Measurements from ENCODE around the gene CRELD1.
"Not testable (repeated sequence)": the region's sequence is repeated elsewhere in the genome, so short reads cannot be mapped to it uniquely, and the experiment has no call there.

CRELD1 gene

DNA sequence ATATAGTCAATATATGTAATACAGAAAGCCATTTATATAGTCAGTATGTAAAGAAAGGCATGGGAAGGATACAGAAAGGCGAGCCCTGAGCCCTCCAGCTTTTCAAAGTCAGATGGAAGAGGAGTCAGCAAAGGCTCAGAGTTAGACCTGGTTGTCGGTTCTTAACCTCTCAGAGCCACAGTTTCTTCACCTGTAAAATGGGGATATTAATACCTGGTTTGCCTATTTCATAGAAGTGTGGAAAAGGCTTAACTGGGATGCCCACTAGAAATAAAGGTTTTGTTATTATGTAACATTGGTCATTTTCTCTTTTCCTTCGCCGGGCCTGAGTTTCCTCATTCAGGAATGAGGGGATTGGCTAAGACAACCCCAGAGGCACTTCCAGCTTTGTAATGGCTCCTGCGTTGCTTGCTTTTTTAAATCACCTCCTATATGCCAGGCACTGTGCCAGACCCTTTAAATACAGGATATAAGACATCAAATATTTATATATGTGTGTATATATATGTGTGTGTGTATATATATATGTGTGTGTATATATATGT, 2.4 kb downstream of the CRELD1 start:
- DNase-seq (ENCODE audit: low read depth): no peak

DNA sequence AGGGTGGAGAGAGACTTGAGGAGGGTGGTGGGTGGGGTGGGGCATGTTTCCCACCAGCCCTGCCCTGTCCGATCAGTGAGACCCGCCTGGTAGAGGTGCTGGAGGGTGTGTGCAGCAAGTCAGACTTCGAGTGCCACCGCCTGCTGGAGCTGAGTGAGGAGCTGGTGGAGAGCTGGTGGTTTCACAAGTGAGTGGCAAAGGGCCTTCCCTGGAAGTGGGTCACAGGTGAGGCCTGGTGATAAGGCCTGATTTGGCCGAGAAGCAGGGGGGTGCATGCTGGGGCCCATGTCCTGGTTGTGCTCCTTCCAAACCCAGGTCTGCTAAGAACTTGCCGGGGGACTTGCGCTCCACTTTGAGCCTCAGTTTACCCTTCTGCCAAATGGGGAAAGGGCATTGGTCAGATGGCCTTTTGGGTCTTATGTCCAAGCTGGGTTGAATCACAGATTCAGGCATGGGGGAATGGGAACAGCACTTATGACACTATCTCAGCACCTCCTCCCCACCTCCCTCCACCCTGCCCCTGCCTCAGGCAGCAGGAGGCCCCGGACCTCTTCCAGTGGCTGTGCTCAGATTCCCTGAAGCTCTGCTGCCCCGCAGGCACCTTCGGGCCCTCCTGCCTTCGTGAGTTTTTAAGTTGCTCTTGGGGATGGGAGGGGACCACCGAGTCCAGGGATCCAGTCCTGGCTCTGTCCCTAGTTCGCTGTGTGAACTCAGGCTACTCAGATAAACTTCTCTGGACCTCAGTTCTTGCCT, 4.0 kb downstream of the CRELD1 start:
- no peak for DNase-seq (ENCODE audit: low read depth)

DNA sequence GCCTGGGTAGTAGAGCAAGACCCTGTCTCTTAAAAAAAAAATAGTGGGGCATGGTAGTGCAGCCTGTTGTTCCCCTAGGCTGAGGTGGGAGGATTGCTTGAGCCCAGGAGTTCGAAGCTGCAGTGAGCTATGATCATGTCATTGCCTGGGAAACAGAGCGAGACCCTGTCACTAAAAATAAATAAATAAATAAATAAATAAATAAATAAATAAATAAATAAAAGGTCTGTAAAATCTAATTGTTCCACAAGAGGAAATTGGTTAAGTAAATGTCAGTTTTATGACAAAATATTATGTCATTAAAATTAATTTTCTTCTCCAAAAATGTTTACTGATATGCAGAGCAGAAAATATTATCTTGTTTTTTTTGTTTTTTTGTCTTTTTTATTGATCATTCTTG, 5.3 kb downstream of the CRELD1 start:
- no peak for DNase-seq (ENCODE audit: low read depth)

DNA sequence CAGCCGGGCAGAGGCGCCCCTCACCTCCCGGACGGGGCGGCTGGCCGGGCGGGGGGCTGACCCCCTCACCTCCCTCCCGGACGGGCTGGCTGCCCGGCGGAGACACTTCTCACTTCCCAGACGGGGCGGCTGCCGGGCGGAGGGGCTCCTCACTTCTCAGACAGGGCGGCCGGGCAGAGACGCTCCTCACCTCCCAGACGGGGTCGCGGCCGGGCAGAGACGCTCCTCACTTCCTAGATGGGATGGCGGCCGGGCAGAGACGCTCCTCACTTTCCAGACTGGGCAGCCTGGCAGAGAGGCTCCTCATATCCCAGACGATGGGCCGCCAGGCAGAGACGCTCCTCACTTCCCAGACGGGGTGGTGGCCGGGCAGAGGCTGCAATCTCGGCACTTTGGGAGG, 6.3 kb downstream of the CRELD1 start:
- DNase-seq (ENCODE audit: low read depth): not testable (repeated sequence)

DNA sequence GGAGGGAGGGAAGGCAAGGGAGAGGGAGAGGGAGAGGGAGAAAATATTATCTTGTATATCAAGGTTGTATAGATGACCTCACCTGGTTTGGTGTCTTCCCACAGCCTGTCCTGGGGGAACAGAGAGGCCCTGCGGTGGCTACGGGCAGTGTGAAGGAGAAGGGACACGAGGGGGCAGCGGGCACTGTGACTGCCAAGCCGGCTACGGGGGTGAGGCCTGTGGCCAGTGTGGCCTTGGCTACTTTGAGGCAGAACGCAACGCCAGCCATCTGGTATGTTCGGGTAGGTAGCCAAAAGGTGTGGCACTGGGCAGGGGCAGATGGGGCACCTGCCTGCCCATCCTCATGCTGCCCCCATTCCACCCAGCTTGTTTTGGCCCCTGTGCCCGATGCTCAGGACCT, 7.1 kb downstream of the CRELD1 start:
- DNase-seq (ENCODE audit: low read depth): no peak

DNA sequence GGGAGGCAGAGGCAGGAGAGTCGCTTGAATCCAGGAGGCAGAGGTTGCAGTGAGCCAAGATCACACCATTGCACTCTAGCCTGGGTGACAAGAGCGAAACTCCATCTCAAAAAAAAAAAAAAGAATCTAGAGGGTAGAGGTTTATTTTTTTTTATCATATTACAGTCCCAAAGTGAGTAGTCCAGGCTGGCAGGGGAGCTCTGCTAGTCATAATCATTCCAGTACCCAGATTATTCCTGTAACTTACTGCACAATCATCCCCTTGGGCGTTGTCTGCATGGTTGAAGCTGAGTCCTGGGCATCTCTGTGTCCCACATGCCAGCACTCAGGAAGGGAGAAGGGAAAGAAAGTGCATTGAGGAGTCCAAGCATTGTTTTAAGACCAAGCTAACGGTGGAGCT, 8.5 kb downstream of the CRELD1 start:
- DNase-seq (ENCODE audit: low read depth): no peak

DNA sequence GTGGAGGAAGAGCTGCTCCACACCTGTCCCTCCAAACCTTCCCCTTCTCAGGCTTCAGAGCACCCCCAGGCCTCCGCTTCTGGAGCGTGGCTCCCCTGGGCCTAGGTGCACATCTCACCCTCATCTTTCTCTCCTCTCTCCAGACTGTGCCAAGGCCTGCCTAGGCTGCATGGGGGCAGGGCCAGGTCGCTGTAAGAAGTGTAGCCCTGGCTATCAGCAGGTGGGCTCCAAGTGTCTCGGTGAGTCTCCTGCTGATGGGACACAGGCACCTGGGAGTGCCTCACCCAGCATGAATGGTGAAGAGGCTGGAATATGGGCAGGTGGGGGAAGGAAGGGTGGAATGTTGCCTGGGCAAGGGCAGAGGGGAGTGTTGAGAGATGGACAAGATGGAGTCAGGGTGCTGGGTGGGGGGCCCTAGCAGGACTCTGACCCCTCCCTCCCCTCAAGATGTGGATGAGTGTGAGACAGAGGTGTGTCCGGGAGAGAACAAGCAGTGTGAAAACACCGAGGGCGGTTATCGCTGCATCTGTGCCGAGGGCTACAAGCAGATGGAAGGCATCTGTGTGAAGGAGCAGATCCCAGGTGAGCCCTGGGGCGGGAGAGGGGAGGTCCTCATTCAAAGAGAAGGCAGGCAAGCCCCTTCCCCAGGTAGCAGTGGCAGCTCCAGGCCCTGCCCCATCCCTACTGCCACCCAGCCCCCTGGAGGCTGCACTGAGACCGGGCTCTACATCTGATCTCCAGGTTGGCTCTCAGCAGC, 9.5 kb downstream of the CRELD1 start:
- DNase-seq (ENCODE audit: low read depth): no peak

DNA sequence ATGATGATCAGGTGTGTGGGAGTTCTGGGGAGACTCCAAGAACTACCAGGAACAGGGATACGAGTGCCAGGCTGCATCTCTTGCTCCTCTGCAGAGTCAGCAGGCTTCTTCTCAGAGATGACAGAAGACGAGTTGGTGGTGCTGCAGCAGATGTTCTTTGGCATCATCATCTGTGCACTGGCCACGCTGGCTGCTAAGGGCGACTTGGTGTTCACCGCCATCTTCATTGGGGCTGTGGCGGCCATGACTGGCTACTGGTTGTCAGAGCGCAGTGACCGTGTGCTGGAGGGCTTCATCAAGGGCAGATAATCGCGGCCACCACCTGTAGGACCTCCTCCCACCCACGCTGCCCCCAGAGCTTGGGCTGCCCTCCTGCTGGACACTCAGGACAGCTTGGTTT, 10.6 kb downstream of the CRELD1 start:
- DNase-seq (ENCODE audit: low read depth): no peak

DNA sequence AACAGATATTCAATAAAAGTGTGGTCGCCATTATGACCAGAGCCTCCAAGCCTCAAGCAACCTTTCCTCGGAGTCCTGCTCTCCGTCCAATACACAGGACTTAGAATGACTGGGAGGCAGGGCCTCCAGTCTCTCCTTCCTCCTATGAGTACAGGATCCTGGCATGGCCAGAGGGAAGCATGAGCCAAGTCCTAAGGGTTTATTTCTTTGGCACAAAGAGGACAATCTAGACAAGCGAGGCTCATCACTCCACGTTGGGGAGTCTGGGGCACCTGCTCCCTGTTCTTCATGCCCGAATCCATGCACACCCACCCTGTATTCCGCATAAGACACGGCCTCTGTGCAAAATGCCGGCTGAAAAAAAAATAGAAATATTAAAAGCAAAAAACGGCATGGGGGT, 11.7 kb downstream of the CRELD1 start:
- DNase-seq (ENCODE audit: low read depth): no peak

DNA sequence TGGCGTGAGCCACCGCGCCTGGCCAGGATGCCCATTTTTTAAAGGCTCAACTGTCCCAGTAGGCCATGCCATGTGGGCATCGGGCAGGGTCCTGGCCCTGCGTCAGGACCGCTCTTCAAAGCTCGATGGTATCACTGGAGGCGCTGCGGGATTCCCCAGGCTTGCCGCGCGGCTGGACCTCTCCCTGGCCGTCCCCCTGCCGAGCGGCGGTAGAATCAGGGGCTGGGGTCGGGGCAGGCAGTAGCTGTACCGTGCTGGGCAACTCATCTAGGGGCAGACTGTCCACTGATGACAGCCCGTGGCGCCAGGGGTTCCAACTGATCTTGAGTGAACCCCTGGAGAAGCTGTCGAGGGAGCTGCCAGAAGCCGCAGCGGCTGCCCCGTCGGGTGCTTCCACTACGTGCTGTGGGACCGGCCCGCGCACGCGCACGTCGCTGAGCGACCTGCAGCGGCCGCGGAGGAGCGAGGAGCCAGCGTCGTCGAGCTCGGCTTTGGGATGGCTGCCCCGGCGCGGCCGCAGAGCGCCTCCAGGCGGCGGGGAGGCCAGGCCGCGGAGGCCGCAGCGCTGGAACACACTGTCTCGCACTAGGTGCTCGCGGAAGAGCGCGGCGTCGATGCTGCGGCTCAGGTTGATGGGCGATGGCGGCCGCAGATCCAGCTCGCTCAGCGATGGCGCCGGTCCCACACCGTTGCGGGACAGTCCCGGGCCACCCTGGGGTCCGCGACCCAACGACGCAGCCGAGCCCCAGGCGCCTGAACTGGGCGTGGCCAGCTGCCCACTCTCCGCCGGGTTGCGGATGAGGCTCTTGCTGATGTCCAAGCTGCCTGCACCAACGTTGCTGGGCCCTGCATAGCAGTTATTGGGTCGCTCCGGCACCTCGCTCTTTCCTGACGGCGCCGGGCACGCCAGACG, 12.7 kb downstream of the CRELD1 start:
- DNase-seq (ENCODE audit: low read depth): peak; percentile 94

DNA sequence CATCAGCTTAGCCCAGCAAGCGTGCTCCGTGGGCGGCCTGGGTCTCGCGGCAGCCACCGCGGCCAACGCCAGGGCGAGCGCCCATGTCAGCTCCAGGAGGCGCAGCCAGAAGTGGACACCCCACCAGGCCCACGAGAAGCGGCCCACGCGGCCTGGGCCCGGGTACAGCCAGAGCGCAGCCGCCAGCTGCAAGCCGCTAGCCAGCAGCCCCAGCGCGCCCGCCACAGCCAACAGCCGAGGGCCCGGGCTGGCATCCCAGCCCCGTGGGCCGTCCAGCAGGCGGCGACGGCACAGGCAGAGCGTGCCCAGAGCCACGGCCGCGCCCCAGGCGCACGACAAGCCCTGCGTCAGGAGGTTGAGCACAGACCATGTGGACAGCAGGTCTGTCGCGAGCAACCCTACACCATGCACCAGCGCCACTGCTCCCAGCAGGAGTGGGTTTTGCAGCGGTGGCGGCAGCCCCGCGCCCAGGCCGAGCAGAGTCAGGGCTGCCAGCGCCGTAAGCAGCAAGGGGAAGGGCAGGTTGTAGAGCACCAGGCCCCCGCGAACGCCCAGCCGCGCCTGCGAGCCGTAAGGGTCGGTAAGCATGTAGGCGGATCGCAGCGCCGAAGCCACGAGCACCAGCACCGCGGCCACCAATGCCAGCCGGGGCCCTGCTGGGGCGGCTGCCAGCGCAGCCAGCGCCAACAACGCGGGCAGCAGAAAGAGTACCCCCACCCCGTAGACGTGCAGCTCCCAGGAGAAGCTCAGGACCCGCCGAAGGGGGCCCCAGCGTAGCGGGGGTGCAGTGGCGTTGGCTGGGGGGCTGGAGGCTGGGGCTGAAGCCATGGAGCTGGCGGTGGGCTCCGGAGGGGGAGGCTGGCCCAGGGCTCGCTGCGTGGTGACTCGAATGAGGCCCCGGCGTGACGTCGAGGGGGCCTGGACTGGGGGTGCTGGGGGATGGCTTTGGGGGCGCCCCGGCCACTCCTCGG, 13.7 kb downstream of the CRELD1 start:
- DNase-seq (ENCODE audit: low read depth): peak; percentile 63

DNA sequence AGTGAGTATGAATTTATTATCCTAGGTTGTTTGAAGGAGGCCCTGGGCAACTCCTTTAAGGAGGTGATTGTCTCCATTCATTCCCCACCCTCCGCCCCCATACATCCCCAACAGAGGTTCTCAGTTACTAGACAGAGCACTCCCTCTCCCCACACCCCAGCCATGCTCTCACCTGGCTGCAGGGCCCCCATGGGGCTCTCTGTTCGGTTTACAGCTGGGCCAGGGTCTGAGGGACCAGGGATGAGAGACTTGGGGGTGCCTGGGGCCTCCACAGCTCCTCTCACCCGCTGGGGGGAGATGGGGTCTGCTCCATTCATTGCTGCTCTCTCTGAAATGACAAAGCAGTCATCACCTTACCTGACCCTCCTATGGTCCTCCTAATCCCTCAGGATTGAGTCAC, 15.0 kb downstream of the CRELD1 start:
- DNase-seq (ENCODE audit: low read depth): no peak

DNA sequence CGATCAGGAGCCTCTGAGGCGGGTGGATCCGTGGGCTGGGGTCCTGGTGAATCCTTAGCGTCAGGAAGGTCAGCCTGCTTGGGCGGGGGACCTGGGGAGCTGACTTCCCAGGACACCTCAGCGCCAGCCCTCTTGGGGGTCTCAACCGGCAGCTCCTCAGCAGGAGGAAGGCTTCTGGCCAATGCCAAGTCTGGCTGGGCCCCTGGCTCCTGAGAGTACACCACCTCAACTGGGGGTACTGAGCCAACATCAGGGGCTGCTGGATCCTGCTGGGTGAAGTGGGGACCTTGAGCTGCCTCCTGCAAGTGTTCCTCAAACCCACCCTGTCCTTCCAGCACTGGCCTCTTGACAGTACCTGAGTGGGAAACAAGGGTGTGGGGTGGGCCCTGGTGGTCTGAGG, 15.5 kb downstream of the CRELD1 start:
- DNase-seq (ENCODE audit: low read depth): no peak

DNA sequence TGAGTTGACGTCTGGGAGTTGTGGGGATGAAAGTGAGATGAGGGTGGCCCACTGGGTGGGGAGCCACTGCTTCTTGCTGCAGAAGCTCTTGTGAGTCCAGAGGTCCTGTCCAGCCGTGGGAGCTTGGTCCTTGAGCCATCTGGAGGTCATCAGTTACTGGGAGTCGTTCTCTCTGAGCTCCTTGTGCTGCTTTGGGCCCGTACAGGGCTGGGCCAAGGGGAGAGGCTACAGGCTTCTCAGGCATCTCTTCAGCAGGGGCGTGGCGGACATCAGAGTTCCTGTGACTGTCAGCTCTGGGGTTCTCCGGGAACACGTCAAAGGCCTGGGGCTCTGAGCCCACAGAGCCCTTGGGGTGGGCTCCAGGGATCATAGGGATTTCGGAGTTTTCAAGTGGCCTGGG, 16.0 kb downstream of the CRELD1 start:
- DNase-seq (ENCODE audit: low read depth): no peak

DNA sequence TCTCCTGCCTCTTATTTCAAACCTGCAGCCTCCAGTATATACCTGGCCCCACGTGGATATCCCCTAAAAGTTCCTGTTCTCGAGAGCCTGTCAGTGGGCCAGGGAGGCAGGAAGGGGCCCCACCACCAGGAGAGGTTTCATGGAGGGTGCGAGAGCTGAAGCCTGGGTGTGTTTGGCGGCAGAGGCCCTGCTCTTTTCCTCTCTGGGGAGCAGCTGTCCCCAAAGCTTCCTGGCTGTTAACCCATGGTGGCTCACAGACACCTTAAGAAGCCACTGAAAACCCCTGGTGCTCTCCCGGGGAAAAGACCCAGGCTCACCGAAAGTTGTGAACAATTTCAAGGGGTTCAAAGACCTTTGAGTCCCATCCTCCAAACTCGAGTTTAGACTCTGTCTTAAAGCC, 17.5 kb downstream of the CRELD1 start:
- no peak for DNase-seq (ENCODE audit: low read depth)

DNA sequence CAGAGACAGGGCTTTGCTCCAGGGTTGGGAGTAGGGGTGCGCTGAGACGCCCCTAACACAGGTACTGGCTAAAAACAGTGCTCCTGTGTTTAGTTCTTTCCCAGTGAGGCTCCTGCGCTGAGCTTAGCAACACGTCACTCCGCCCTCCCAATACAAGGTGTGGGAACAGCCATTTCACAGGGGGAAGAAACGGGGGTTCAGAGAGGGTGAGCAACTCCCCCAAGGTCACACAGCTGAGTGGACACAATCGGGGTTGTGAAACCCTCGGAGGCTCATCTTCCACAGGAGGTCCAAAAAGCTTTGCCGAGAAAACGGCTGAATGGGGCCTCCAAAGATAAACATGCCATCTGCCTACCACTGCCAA, 17.9 kb downstream of the CRELD1 start:
- DNase-seq (ENCODE audit: low read depth): peak; percentile 11

DNA sequence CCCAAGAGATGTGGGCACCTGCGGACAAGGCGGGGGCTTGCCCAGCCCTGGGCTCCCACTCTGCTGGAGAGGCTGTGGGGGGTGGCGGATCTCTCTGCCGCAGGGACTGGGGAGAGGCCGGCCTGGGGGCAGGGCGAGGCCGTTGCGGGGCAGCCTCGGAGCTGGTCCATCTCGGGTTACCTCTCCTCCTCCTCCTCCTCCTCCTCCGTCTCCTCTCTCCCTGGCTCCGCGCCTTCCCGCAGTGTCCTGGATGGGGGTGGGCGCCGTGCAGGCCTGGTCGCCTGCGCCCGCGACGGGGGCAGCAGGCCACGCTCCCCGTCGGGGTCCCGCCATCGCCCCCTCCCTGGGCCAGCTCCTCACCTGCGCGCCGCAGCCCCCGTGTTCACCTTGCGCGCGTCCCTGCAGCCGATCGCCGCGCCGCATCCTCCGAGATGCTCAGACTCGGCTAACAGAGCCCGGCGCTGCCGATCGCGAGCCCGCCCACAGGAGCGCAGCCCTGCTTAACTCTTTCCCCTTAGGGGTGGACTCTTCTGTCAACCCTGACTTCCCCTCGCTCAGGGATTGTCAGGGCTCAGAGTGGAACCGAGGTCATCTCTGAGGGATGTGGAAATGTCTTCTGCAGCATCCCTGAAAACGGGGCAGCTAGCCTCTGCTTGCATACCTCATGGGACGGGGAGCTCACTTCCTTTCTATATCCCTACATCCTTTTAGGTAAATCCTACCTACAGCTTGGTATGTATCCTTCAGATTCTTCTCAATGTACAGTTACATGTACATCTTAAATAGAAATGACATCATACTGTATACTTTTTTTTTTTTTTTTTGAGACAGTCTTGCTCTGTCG, 18.6 kb downstream of the CRELD1 start, which contains the start of gene PRRT3:
Gene PRRT3, minus strand, starts transcription at position 447 of the 844 bp plus-strand sequence. CDS start 2,293 bp downstream, outside the sequence.
- DNase-seq (ENCODE audit: low read depth): peak; percentile 60

DNA sequence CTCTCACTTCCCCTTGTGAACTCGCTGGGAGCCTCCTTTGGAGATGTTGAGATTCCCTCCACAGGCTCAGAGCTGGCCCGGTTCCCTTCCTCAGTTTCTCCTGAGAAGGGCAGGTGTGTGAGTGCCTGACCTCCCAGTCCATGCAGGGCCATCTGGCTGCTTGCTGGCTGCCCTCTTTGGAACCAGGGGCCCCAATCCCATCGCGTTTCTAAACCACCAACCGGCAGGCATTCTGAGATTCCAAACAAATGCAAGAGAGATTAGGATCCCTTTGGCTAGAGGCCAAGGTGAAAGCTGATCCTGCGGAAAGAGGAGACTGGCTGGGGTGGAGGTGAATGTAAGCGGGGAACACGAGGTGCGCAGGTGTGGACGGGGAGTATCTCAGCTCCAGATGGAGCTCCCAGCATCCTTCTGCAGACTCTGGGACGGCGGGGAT, 21.5 kb downstream of the CRELD1 start:
- peak; percentile 21 for DNase-seq (ENCODE audit: low read depth)

DNA sequence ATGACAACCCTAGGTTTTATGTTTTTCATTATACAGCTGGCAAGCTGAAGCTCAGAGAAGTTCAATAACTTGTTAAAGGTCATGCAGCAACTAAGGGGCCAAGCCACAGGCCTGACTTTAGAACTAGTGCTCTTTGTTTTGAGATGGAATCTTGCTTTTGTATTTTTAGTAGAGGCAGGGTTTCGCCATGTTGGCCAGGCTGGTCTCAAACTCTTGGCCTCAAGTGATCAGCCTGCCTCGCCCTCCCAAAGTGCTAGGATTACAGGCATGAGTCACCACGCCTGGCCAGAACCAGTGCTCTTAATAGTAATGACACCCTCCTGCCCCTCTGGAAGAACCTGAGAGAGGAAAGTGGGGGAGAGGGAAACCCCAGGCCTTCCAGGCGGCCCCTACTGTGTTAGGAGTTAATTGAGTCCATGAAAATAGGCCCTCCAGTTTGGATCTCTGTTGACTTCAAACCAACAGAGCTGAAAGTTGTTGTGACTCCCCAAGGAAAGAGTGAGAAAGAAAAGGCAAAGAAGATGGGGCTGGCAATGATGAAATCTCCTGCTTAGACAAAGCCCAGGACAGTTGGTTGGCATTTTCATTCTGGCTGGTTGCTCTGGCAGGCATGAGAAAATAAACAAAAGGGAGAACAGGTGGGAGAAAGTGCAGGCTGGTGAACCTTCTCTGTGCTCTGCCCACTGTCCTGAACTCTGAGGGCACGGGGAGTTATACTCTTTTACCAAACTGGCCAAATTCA, 22.1 kb downstream of the CRELD1 start:
- DNase-seq (ENCODE audit: low read depth): peak; percentile 14
